Omental fat pad (tissue), 4 donors: Measurements from ENCODE around the gene RALGPS1. TPM values are rescaled to one million over a fixed set of nuclear protein-coding genes. Genes with fewer than 3 reads are reported as not detected.

Source experiments
- ATAC-seq: fragments of 150-250 bp; one replicate; pipeline ENCODE4 v1.9.1; 2016; ENCODE audit warnings: mild to moderate bottlenecking, moderate library complexity; ENCODE audit not compliant: low FRiP score
- DNase-seq: peaks from one replicate; pipeline ENCODE4 v3.0.0-alpha.2; 2019; ENCODE audit warnings: low spot score
- total RNA-seq, 4 donors: library from RNA; depleted of rRNA; stranded (reverse); fragments of >200 nt; gene quantifications; one replicate each; pipeline ENCODE4 v1.1.0, GENCODE V29; 2016
- TF ChIP-seq, protein P1 (sequence below), 3 donors: fragments of 450-650 bp; IDR thresholded peaks; one replicate each; pipeline ENCODE4 v1.5.1; 2016 to 2017; ENCODE audit warnings: antibody characterized with exemption in 3 of 3, mild to moderate bottlenecking in 3 of 3, moderate library complexity in 2 of 3

RALGPS1 gene
- total RNA-seq, 4 donors from 2014 or later: 4.0 to 15.3 (median 4.8) TPM

DNA sequence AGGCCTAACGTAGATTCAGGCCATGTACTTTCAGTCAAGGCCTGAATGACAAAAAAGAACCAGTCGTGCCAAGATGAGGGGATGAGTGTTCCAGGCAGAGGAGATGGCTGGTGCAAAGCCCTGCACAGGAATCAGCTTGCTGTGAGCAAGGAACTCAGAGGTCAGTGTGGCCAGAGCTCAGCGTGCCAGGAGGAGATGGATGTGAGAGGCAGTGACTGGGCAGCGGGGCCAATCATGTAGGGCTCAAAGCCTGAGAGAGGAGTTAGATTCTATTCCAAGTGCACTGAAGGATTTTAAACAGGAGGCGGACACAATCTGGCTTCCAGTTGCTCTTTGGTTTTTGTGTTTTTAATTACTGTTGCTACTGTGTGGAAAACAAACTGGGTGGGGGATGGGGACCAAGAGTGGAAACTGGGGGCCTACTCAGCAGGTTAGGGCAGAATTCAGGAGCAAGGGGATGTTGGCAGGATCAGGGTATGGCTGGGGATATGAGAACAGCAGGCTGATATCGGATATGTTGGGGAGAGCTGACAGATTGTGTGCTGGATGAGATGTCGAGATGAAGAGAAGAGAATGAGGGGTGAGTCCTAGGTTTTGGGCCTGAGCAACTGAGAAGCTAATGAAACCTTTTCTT lies 143.5 kb downstream of the RALGPS1 start:
- DNase-seq: no peak
- TF ChIP-seq, protein P1, sequence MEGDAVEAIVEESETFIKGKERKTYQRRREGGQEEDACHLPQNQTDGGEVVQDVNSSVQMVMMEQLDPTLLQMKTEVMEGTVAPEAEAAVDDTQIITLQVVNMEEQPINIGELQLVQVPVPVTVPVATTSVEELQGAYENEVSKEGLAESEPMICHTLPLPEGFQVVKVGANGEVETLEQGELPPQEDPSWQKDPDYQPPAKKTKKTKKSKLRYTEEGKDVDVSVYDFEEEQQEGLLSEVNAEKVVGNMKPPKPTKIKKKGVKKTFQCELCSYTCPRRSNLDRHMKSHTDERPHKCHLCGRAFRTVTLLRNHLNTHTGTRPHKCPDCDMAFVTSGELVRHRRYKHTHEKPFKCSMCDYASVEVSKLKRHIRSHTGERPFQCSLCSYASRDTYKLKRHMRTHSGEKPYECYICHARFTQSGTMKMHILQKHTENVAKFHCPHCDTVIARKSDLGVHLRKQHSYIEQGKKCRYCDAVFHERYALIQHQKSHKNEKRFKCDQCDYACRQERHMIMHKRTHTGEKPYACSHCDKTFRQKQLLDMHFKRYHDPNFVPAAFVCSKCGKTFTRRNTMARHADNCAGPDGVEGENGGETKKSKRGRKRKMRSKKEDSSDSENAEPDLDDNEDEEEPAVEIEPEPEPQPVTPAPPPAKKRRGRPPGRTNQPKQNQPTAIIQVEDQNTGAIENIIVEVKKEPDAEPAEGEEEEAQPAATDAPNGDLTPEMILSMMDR (IDR thresholded peaks at IDR 0.05): no peak
- peak; percentile 38 for ATAC-seq

- DNase-seq (no peak), ATAC-seq (peak; percentile 12)
- TF ChIP-seq, protein P1 (IDR thresholded peaks at IDR 0.05): no peak
Observed at GRCh38 chr9:127058645-127059021, 144.1 kb downstream of the RALGPS1 start.

- TF ChIP-seq, protein P1 (IDR thresholded peaks at IDR 0.05): no peak
- ATAC-seq (no peak), DNase-seq (no peak)
Observed at GRCh38 chr9:127059030-127059429, 144.4 kb downstream of the RALGPS1 start.

DNA sequence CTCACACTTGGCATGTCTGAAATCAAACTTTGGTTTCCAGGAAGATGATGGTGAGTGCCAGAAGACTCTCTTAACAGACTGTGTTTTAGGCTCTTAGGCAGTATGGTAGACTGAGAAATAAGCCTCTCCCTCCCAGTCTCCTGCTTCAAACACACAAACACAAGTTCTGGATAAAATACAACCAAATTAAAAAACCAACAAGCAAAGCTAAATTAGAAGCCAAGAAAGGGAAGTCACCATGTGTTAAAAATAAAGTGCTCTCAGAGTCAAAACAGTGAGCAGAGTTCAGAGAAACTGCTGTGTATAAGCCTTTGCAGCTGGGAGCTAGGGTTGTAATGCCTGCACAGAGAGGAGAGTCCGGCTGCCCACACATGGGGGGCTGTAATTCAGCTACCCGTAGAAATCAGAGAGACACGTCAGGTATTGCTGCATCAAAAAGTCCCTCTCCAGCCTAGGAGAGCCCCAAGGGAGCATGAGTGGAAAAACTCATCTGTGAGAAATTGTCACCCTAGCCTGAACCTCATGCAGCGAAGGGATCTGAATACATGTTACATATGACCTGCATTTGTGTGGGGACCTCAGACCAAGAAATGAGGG lies 145.3 kb downstream of the RALGPS1 start:
- ATAC-seq: no peak
- DNase-seq: no peak
- TF ChIP-seq, protein P1 (IDR thresholded peaks at IDR 0.05): no peak

GRCh38 chr9:127061411-127061810 lies 146.8 kb downstream of the RALGPS1 start:
- DNase-seq (no peak), ATAC-seq (no peak)
- TF ChIP-seq, protein P1 (IDR thresholded peaks at IDR 0.05): no peak

- TF ChIP-seq, protein P1 (IDR thresholded peaks at IDR 0.05): no peak
- no peak for DNase-seq
- ATAC-seq: no peak
Observed at GRCh38 chr9:127064335-127064734, 149.8 kb downstream of the RALGPS1 start.

- DNase-seq: no peak
- peak; percentile 33 for ATAC-seq
- TF ChIP-seq, protein P1 (IDR thresholded peaks at IDR 0.05): no peak
Observed at GRCh38 chr9:127065592-127065991, 151.0 kb downstream of the RALGPS1 start.
